Gastroesophageal sphincter (tissue), 4 donors: ENCODE measurements around the gene MTX1. TPM values are rescaled to one million over a fixed set of nuclear protein-coding genes. Genes with fewer than 3 reads are reported as not detected.

Experiments
- ATAC-seq: fragments of 150-250 bp; one replicate; pipeline ENCODE4 v1.9.1; 2016; ENCODE audit warnings: mild to moderate bottlenecking, moderate library complexity
- H3K27ac ChIP-seq, 4 donors: fragments of 200-600 bp; sonication (generic) in 3 of 4; 1 replicate in 3 of 4; 2 replicates in 1 of 4; pipeline ENCODE4 v1.5.1; 2016 to 2019
- H3K27me3 ChIP-seq: fragments of 200-600 bp; sonication (generic); one replicate; pipeline ENCODE4 v1.5.1; 2019
- H3K36me3 ChIP-seq, 2 donors: fragments of 200-600 bp; sonication (generic); one replicate each; pipeline ENCODE4 v1.5.1; 2019; ENCODE audit warnings: control low read depth in 1 of 2
- H3K4me1 ChIP-seq, 3 donors: fragments of 200-600 bp; sonication (generic); 1 replicate in 2 of 3; 2 replicates in 1 of 3; pipeline ENCODE4 v1.5.1; 2016 to 2019; ENCODE audit warnings: control low read depth in 2 of 3
- H3K4me3 ChIP-seq, 2 donors: fragments of 200-600 bp; sonication (generic); one replicate each; pipeline ENCODE4 v1.5.1; 2019; ENCODE audit warnings: mild to moderate bottlenecking in 1 of 2, moderate library complexity in 1 of 2
- H3K9me3 ChIP-seq, 3 donors: fragments of 200-600 bp; sonication (generic); one replicate each; pipeline ENCODE4 v1.5.1; 2017 to 2019; ENCODE audit warnings: control low read depth in 2 of 3
- EP300 ChIP-seq: sonication (generic); formaldehyde crosslinking; IDR thresholded peaks from one replicate; pipeline ENCODE4 v1.6.1; 2017; ENCODE audit warnings: antibody characterized with exemption, mild to moderate bottlenecking
- POLR2A ChIP-seq, 2 donors: fragments of 450-650 bp; IDR thresholded peaks; one replicate each; pipeline ENCODE4 v1.6.1; 2017; ENCODE audit warnings: antibody characterized with exemption in 2 of 2, mild to moderate bottlenecking in 2 of 2, moderate library complexity in 1 of 2
- POLR2AphosphoS5 ChIP-seq: sonication (generic); formaldehyde crosslinking; IDR thresholded peaks from one replicate; pipeline ENCODE4 v1.6.1; 2017; ENCODE audit warnings: antibody characterized with exemption
- WGBS, 2 donors: methylation state at CpG; one replicate each; pipeline ENCODE4 v1.1.5; 2018; ENCODE audit warnings: low coverage in 1 of 2; 5-methylcytosine and 5-hydroxymethylcytosine counted together
- total RNA-seq, 4 donors: library from RNA; depleted of rRNA; stranded (reverse); fragments of >200 nt; gene quantifications; one replicate each; pipeline ENCODE4 v1.1.0, GENCODE V29; 2016
- TF ChIP-seq, protein P1 (sequence below), 4 experiments: fragments of 200-600 bp in 2 of 4; fragments of 450-650 bp in 2 of 4; sonication (generic) in 1 of 4; IDR thresholded peaks; one replicate each; pipeline ENCODE4 v1.5.1; 2017 to 2019; ENCODE audit warnings: antibody characterized with exemption in 4 of 4, mild to moderate bottlenecking in 2 of 4, moderate library complexity in 2 of 4

Gene MTX1
- total RNA-seq, 4 donors from 2014 or later = 28.3 to 36.0 (median 32.6) TPM

DNA sequence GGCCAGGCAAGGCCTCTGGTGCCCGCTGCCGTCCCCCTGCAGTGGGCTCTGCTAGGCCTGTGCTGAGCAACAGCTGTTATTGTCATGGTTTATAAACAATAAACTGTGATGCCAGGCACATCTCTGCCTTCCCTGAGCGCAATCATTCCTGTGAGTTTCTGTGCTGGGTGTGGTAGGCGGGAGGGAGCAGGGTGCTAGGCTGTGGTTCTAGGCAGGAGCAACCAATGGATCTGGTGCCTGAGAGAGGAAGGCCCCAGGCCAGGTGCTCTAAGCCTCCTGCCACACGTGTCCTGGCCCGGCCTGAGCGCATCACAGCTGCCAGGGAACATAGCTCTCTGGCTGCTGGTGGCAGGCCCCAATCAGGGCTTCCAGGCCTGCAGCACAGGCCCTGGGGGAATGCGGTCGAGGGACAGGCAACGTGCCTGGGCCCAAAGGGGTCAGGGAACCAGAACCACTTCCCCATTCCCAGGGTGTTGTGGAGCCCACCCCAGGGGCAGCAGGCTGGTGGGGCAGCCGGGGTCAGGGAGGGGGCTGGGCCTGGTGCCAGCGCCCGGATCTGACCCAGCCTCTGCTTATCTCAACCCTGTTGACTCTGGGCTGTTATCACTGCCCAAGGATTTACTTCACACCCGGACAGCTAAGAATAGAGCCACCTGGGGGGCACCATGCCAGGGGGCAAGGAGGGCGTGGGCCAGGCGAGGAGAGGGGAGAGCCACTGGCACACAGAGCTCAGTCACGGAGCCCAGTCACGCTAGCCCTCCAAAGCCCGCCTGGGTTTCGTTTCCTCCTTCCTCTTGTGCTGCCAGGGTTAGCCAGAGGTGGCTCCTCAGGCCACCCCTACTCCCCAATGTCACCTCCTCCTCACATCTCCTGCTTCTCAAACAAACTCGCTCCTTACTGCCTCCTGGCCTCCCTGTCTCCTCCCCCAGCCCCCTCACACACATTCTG, 23.4 kb upstream of the MTX1 start:
- H3K27me3 ChIP-seq = no peaks in the 10 kb centered on the region
- no peaks in the 10 kb centered on the region for H3K36me3 ChIP-seq
- peak; percentile 46 for ATAC-seq
- no peak overlapping the region for H3K4me3 ChIP-seq
- 67 to 70% methylated on average over 6 to 7 of the region's 21 CpGs for WGBS, 2 donors
- TF ChIP-seq POLR2AphosphoS5 (no peak), EP300 (no peak), POLR2A (IDR thresholded peaks at IDR 0.05) (no peak)
- TF ChIP-seq, protein P1, sequence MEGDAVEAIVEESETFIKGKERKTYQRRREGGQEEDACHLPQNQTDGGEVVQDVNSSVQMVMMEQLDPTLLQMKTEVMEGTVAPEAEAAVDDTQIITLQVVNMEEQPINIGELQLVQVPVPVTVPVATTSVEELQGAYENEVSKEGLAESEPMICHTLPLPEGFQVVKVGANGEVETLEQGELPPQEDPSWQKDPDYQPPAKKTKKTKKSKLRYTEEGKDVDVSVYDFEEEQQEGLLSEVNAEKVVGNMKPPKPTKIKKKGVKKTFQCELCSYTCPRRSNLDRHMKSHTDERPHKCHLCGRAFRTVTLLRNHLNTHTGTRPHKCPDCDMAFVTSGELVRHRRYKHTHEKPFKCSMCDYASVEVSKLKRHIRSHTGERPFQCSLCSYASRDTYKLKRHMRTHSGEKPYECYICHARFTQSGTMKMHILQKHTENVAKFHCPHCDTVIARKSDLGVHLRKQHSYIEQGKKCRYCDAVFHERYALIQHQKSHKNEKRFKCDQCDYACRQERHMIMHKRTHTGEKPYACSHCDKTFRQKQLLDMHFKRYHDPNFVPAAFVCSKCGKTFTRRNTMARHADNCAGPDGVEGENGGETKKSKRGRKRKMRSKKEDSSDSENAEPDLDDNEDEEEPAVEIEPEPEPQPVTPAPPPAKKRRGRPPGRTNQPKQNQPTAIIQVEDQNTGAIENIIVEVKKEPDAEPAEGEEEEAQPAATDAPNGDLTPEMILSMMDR (IDR thresholded peaks at IDR 0.05) = no peak
- peaks cover 0 to 5% (median 0%) of the 10 kb centered on the region in 3 donors for H3K4me1 ChIP-seq
- no peaks in the 10 kb centered on the region for H3K9me3 ChIP-seq
- H3K27ac ChIP-seq = no peak overlapping the region

DNA sequence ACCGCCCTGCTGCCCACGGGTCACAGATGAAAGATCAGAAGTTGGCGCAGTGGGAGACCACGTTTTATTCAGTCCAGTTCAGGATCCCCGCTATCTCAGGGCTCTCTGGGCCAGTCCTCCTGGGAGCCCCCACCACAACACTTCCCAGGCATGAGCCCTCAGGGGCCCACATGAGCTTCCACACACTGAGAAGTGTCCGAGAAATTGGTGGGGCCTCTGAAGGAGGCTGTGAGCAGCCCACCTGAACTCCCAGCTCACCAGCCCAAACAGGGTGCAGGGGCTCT, 22.8 kb upstream of the MTX1 start:
- ATAC-seq = no peak
- Histone ChIP-seq H3K9me3 (no peaks in the 10 kb centered on the region), H3K4me3 (no peak overlapping the region), H3K4me1 (peaks cover 0 to 5% (median 0%) of the 10 kb centered on the region in 3 donors), H3K36me3 (no peaks in the 10 kb centered on the region), H3K27ac (no peak overlapping the region), H3K27me3 (no peaks in the 10 kb centered on the region)
- 80% methylated on average over 1 of the region's 6 CpGs; no CpG with 5 or more reads in 1 of the 2 donors for WGBS, 2 donors
- TF ChIP-seq EP300 (no peak), POLR2AphosphoS5 (no peak), POLR2A (IDR thresholded peaks at IDR 0.05) (no peak)
- TF ChIP-seq, protein P1 (IDR thresholded peaks at IDR 0.05) = no peak

GRCh38 chr1:155186067-155186793, 22.3 kb upstream of the MTX1 start:
- H3K4me3 ChIP-seq = no peak overlapping the region
- no peaks in the 10 kb centered on the region for H3K27me3 ChIP-seq
- H3K27ac ChIP-seq = no peak overlapping the region
- H3K4me1 ChIP-seq = peaks cover 0 to 5% (median 0%) of the 10 kb centered on the region in 3 donors
- no peak for ATAC-seq
- TF ChIP-seq POLR2AphosphoS5 (no peak), EP300 (no peak), POLR2A (IDR thresholded peaks at IDR 0.05) (no peak)
- TF ChIP-seq, protein P1 (IDR thresholded peaks at IDR 0.05) = no peak
- WGBS, 2 donors = 54 to 59% methylated on average over 2 to 4 of the region's 8 CpGs
- H3K36me3 ChIP-seq = no peaks in the 10 kb centered on the region
- H3K9me3 ChIP-seq = no peaks in the 10 kb centered on the region

- TF ChIP-seq, protein P1 (IDR thresholded peaks at IDR 0.05) = no peak
- TF ChIP-seq POLR2AphosphoS5 (no peak), POLR2A (IDR thresholded peaks at IDR 0.05) (no peak), EP300 (no peak)
- H3K27ac ChIP-seq = no peak overlapping the region
- WGBS, 2 donors = 50 to 59% methylated on average over 3 to 4 of the region's 14 CpGs
- no peak for ATAC-seq
- no peaks in the 10 kb centered on the region for H3K9me3 ChIP-seq
- H3K4me1 ChIP-seq = peaks cover 0 to 7% (median 0%) of the 10 kb centered on the region in 3 donors
- H3K36me3 ChIP-seq = no peaks in the 10 kb centered on the region
- H3K4me3 ChIP-seq = no peak overlapping the region
- no peaks in the 10 kb centered on the region for H3K27me3 ChIP-seq
Measured at GRCh38 chr1:155186794-155187455, 21.6 kb upstream of the MTX1 start.
